Parathyroid adenoma (tissue), 2 donors: ENCODE results near the gene CLEC3B.
"Not testable (repeated sequence)": the region's sequence is repeated elsewhere in the genome, so short reads cannot be mapped to it uniquely, and the experiment has no call there.

ENCODE experiments used
- H2AFZ ChIP-seq: fragments of 300-600 bp; sonication (generic); one replicate; pipeline ENCODE4 v1.7.0; 2017; ENCODE audit warnings: antibody characterized with exemption, mild to moderate bottlenecking
- H3K27ac ChIP-seq: fragments of 300-600 bp; sonication (generic); one replicate; pipeline ENCODE4 v1.7.0; 2017
- H3K27me3 ChIP-seq: fragments of 300-600 bp; sonication (generic); one replicate; pipeline ENCODE4 v1.7.0; 2017; ENCODE audit warnings: low read length; ENCODE audit not compliant: control insufficient read depth, insufficient read depth
- H3K36me3 ChIP-seq: fragments of 300-600 bp; sonication (generic); one replicate; pipeline ENCODE4 v1.7.0; 2017; ENCODE audit warnings: low read length; ENCODE audit not compliant: control insufficient read depth, insufficient read depth
- H3K4me1 ChIP-seq: fragments of 300-600 bp; sonication (generic); one replicate; pipeline ENCODE4 v1.7.0; 2017; ENCODE audit warnings: control low read depth
- H3K4me2 ChIP-seq: fragments of 300-600 bp; sonication (generic); one replicate; pipeline ENCODE4 v1.7.0; 2017; ENCODE audit warnings: low read length
- H3K4me3 ChIP-seq: fragments of 300-600 bp; sonication (generic); one replicate; pipeline ENCODE4 v1.7.0; 2017; ENCODE audit warnings: low read depth, low read length
- H3K79me2 ChIP-seq: fragments of 300-600 bp; sonication (generic); one replicate; pipeline ENCODE4 v1.7.0; 2017; ENCODE audit warnings: control low read depth
- H3K9ac ChIP-seq: fragments of 300-600 bp; sonication (generic); one replicate; pipeline ENCODE4 v1.7.0; 2017; ENCODE audit warnings: mild to moderate bottlenecking
- H3K9me3 ChIP-seq: fragments of 300-600 bp; sonication (generic); one replicate; pipeline ENCODE4 v1.7.0; 2017; ENCODE audit warnings: low read length; ENCODE audit not compliant: control insufficient read depth
- TF ChIP-seq, protein P1 (sequence below): fragments of 300-600 bp; sonication (generic); IDR thresholded peaks from one replicate; pipeline ENCODE4 v1.7.0; 2017; ENCODE audit warnings: antibody characterized with exemption, mild to moderate bottlenecking
- donor health status: primary hyperparathyroidism.

The CLEC3B gene

DNA sequence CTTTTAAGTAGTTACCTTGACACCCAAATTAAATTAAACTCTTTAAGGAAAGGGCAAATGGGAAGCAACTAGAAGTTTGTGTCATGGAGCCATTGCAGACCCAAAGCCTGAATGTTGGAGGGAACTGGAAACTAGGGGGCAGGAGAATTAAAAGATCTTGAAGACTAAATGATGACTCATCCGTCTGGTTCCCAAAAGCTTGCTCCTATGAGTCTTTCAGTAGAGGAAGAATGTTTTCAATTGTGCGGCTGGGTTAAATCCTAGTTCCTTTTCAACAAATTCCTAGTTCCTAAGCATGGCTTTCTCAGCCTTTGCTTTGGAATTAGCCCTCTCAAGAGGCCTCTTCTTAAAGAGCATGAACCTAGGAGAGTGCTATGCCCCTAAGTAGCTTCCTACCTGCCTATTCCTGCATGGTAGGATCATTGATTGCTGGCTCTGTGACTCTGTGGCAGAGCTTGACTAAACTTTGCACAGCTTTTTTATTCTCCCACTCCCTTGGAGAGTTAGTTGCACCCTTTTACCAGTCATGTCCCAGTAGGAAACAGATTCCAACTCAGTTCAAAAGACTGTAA, 17.7 kb downstream of the CLEC3B start:
- no peak overlapping the region for H3K4me2 ChIP-seq
- no peaks in the 10 kb centered on the region for H3K4me1 ChIP-seq
- no peaks in the 10 kb centered on the region for H3K79me2 ChIP-seq
- H2AFZ ChIP-seq, result no peak overlapping the region
- no peaks in the 10 kb centered on the region for H3K9me3 ChIP-seq
- H3K9ac ChIP-seq, result no peak overlapping the region
- no peaks in the 10 kb centered on the region for H3K36me3 ChIP-seq
- TF ChIP-seq, protein P1, sequence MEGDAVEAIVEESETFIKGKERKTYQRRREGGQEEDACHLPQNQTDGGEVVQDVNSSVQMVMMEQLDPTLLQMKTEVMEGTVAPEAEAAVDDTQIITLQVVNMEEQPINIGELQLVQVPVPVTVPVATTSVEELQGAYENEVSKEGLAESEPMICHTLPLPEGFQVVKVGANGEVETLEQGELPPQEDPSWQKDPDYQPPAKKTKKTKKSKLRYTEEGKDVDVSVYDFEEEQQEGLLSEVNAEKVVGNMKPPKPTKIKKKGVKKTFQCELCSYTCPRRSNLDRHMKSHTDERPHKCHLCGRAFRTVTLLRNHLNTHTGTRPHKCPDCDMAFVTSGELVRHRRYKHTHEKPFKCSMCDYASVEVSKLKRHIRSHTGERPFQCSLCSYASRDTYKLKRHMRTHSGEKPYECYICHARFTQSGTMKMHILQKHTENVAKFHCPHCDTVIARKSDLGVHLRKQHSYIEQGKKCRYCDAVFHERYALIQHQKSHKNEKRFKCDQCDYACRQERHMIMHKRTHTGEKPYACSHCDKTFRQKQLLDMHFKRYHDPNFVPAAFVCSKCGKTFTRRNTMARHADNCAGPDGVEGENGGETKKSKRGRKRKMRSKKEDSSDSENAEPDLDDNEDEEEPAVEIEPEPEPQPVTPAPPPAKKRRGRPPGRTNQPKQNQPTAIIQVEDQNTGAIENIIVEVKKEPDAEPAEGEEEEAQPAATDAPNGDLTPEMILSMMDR, result no peak
- no peaks in the 10 kb centered on the region for H3K27me3 ChIP-seq
- no peak overlapping the region for H3K27ac ChIP-seq
- no peak overlapping the region for H3K4me3 ChIP-seq

DNA sequence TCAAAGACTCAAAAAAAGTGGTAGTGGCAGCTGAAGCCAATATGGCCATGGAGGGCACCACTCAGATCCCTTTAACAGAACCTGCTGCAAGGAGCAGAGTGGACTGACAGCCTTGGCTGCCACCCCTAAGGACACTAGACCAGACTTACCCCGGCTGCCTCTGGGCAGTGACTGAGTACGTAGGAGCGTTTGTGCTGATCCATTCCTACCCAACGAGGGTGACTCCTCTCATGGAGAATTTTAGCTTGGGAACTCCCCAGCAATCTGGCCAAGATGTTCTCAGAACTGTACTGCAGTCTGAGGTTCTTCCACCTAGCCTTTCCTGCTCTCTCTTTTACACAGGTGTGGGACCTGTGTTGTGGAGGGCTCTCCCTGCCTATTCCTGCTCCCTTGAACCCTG, 22.1 kb downstream of the CLEC3B start:
- H3K4me3 ChIP-seq, result no peak overlapping the region
- H3K27ac ChIP-seq, result no peak overlapping the region
- no peaks in the 10 kb centered on the region for H3K27me3 ChIP-seq
- H3K9ac ChIP-seq, result no peak overlapping the region
- H3K79me2 ChIP-seq, result no peaks in the 10 kb centered on the region
- no peaks in the 10 kb centered on the region for H3K9me3 ChIP-seq
- TF ChIP-seq, protein P1, result no peak
- no peak overlapping the region for H2AFZ ChIP-seq
- no peaks in the 10 kb centered on the region for H3K4me1 ChIP-seq
- no peaks in the 10 kb centered on the region for H3K36me3 ChIP-seq
- H3K4me2 ChIP-seq, result no peak overlapping the region

GRCh38 chr3:45049807-45050206, 23.7 kb downstream of the CLEC3B start:
- Histone ChIP-seq H3K4me3 (no peak overlapping the region), H3K27me3 (no peaks in the 10 kb centered on the region), H3K79me2 (no peaks in the 10 kb centered on the region)

DNA sequence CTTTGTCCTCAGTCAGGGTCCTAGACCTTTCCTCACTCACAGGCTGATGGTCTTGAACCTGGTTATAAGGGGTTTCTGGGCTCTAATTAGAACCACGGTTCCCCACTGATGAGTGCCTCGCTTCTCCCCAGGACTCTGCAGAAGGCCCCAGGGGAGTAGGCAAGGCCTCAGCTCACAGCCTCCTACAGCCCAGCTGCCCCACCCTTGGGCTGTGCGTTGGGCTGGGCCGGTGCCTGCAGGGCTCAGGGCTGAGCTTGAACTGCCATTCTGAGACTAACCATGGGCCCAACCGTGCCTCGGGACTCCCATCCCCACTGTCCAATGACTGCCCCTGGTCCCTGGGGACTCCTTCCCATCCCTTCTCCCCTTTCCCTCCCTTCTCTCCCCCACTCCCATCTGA, 25.6 kb downstream of the CLEC3B start:
- Histone ChIP-seq H3K4me1 (no peaks in the 10 kb centered on the region), H2AFZ (no peak overlapping the region), H3K27ac (no peak overlapping the region), H3K36me3 (no peaks in the 10 kb centered on the region), H3K4me3 (no peak overlapping the region), H3K27me3 (no peaks in the 10 kb centered on the region), H3K4me2 (no peak overlapping the region), H3K79me2 (no peaks in the 10 kb centered on the region), H3K9me3 (no peaks in the 10 kb centered on the region), H3K9ac (no peak overlapping the region)
- TF ChIP-seq, protein P1, result no peak

More at GRCh38 chr3:45049807-45050206, 23.7 kb downstream of the CLEC3B start:
- no peaks in the 10 kb centered on the region for H3K36me3 ChIP-seq
- TF ChIP-seq, protein P1, result no peak
- no peaks in the 10 kb centered on the region for H3K9me3 ChIP-seq
- no peak overlapping the region for H2AFZ ChIP-seq
- no peaks in the 10 kb centered on the region for H3K4me1 ChIP-seq
- no peak overlapping the region for H3K9ac ChIP-seq
- H3K4me2 ChIP-seq, result no peak overlapping the region
- H3K27ac ChIP-seq, result no peak overlapping the region

GRCh38 chr3:45053805-45054195, 27.7 kb downstream of the CLEC3B start:
- H3K4me1 ChIP-seq, H3K4me3 ChIP-seq, H3K79me2 ChIP-seq, H3K9ac ChIP-seq, H2AFZ ChIP-seq, H3K27me3 ChIP-seq, H3K4me2 ChIP-seq, H3K9me3 ChIP-seq, H3K27ac ChIP-seq, H3K36me3 ChIP-seq: not testable (repeated sequence)
